Right lung (tissue), 10 donors: Measurements from ENCODE around the gene RPGRIP1L. TPM values are rescaled to one million over a fixed set of nuclear protein-coding genes. Genes with fewer than 3 reads are reported as not detected.

Source experiments
- DNase-seq, 2 donors: peaks; one replicate each; pipeline ENCODE4 v3.0.0-alpha.2; 2013
- long read RNA-seq, 8 donors: transcript quantifications; one replicate each; lab custom pipeline, GENCODE V29; 2026
- polyA plus RNA-seq, 5 donors: library from polyadenylated mRNA; unstranded; fragments of 120-200 nt; gene quantifications; one replicate each; pipeline versions ENCODE4 v1.2.1 to v1.2.3, GENCODE V29; 2013; ENCODE audit warnings: inconsistent platforms in 1 of 5, low replicate concordance in 1 of 5; ENCODE audit not compliant: insufficient read length in 5 of 5, insufficient read depth in 1 of 5

Gene RPGRIP1L
- polyA plus RNA-seq, result 10 to 100 TPM; 11.3 to 18.2 (median 17.2) TPM
- long read RNA-seq, donor 1, transcript RPGRIP1L-208 (3 exons, 893 nt), result major isoform, 6 of 6 reads
- long read RNA-seq, donor 1, partial matches to known transcripts, result 0 of 6 reads
- long read RNA-seq, donor 1, other reads (novel, unspliced or antisense), result 0 of 6 reads
- long read RNA-seq, donor 2, full-length matches to known transcripts, result 3 of 3 reads
- long read RNA-seq, donor 2, partial matches to known transcripts, result 0 of 3 reads
- long read RNA-seq, donor 2, other reads (novel, unspliced or antisense), result 0 of 3 reads
- long read RNA-seq, donor 3, partial matches to known transcripts, result 0 of 4 reads
- long read RNA-seq, donor 3, other reads (novel, unspliced or antisense), result 0 of 4 reads
- long read RNA-seq, donor 4, partial matches to known transcripts, result 0 of 2 reads
- long read RNA-seq, donor 4, other reads (novel, unspliced or antisense), result 0 of 2 reads
- long read RNA-seq, donor 5, partial matches to known transcripts, result 0 of 2 reads
- long read RNA-seq, donor 5, other reads (novel, unspliced or antisense), result 0 of 2 reads
- long read RNA-seq, donor 6, partial matches to known transcripts, result 0 of 1 reads
- long read RNA-seq, donor 6, other reads (novel, unspliced or antisense), result 0 of 1 reads
- long read RNA-seq, donor 7, result 0 reads
- long read RNA-seq, donor 8, partial matches to known transcripts, result 0 of 2 reads
- long read RNA-seq, donor 8, other reads (novel, unspliced or antisense), result 0 of 2 reads

- DNase-seq, result peak; percentile 99
Measured at GRCh38 chr16:53703590-53704444, at the start of gene RPGRIP1L, which contains the start of gene FTO. Gene RPGRIP1L (minus strand): TSS chr16:53703859. CDS start chr16:53700723, 3,136 bp downstream. Gene FTO (plus strand): TSS chr16:53704156.

- no peak for DNase-seq
Measured at GRCh38 chr16:53753431-53753830, 49.8 kb upstream of the RPGRIP1L start.

GRCh38 chr16:53752560-53752959, 48.9 kb upstream of the RPGRIP1L start:
- DNase-seq, result no peak

GRCh38 chr16:53745753-53746266, 42.2 kb upstream of the RPGRIP1L start:
- no peak for DNase-seq

GRCh38 chr16:53745086-53745485, 41.4 kb upstream of the RPGRIP1L start:
- no peak for DNase-seq

- no peak for DNase-seq
Measured at GRCh38 chr16:53744449-53744848, 40.8 kb upstream of the RPGRIP1L start.

GRCh38 chr16:53743149-53743566, 39.5 kb upstream of the RPGRIP1L start:
- no peak for DNase-seq

GRCh38 chr16:53741546-53741945, 37.9 kb upstream of the RPGRIP1L start:
- no peak for DNase-seq

GRCh38 chr16:53740933-53741531, 37.4 kb upstream of the RPGRIP1L start:
- no peak for DNase-seq

GRCh38 chr16:53740476-53740875, 36.8 kb upstream of the RPGRIP1L start:
- DNase-seq, result no peak

- no peak for DNase-seq
Measured at GRCh38 chr16:53737552-53737951, 33.9 kb upstream of the RPGRIP1L start.

GRCh38 chr16:53736297-53736696, 32.6 kb upstream of the RPGRIP1L start:
- DNase-seq, result no peak

- no peak for DNase-seq
Measured at GRCh38 chr16:53734908-53735307, 31.2 kb upstream of the RPGRIP1L start.

GRCh38 chr16:53732296-53732929, 28.8 kb upstream of the RPGRIP1L start:
- no peak for DNase-seq

GRCh38 chr16:53730693-53731092, 27.0 kb upstream of the RPGRIP1L start:
- no peak for DNase-seq

GRCh38 chr16:53726625-53727024, 23.0 kb upstream of the RPGRIP1L start:
- no peak for DNase-seq

- no peak for DNase-seq
Measured at GRCh38 chr16:53721017-53721416, 17.4 kb upstream of the RPGRIP1L start.

- no peak for DNase-seq
Measured at GRCh38 chr16:53717577-53717976, 13.9 kb upstream of the RPGRIP1L start.

- DNase-seq, result no peak
Measured at GRCh38 chr16:53715023-53715384, 11.3 kb upstream of the RPGRIP1L start.

- DNase-seq, result peak; percentile 75 to 83
Measured at GRCh38 chr16:53714205-53715022, 10.8 kb upstream of the RPGRIP1L start.
